ENCODE results near the gene SPANXD. TPM values are rescaled to one million over a fixed set of nuclear protein-coding genes. Genes with fewer than 3 reads are reported as not detected.

Gene SPANXD
- total RNA-seq, 1 experiment from 2014 or later = not detected

DNA sequence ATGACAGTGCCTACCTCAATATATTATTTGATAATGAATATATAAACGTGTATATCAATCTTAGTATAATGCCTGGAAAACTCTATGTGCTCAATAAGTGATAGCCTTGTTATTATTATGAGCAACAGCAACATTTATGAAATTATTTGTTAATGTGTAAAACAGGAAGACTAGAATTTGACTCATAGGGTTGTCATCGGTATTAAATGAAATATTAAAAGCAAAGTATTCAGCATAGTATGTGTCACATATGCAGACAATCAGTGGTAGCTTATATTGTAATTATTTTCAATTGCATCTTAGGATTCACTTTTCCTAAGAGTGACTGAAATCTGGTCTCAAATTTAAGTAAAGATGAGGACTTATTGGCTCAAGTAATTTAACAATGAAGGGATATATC lies 24.6 kb downstream of the SPANXD start:
- H2BK5ac ChIP-seq (ENCODE audit: insufficient read length, low read length) = no peak overlapping the region
- Mint-ChIP-seq H3K9me3 (peaks cover 55 to 63% of the 10 kb centered on the region in 2 experiments), H3K4me3 (no peak overlapping the region), H3K36me3 (ENCODE audit: insufficient read depth in 1 of 3, low read depth in 3 of 3) (peaks cover 0 to 3% (median 0%) of the 10 kb centered on the region in 3 experiments; a peak in 2 of 7 replicates), H3K4me1 (no peaks in the 10 kb centered on the region), H3K27ac (no peak overlapping the region), H3K27me3 (ENCODE audit: low read depth) (no peaks in the 10 kb centered on the region; the same call in 1 of the 2 replicates)
- H4K20me1 ChIP-seq (ENCODE audit: control insufficient read depth, insufficient read depth, insufficient read length) = no peaks in the 10 kb centered on the region
- no peaks in the 10 kb centered on the region for H3K4me1 ChIP-seq (ENCODE audit: insufficient read depth, low read length)
- H3K4ac ChIP-seq (ENCODE audit: low read depth, low read length) = no peak overlapping the region
- no peak for DNase-seq
- H3K79me2 ChIP-seq (ENCODE audit: insufficient read depth, low read length) = no peaks in the 10 kb centered on the region
- H2AFZ ChIP-seq (ENCODE audit: low read length) = no peak overlapping the region
- no peaks in the 10 kb centered on the region for H3K79me1 ChIP-seq (ENCODE audit: insufficient read depth, low read depth, low read length, poor library complexity, severe bottlenecking)
- H3K9me3 ChIP-seq (ENCODE audit: control insufficient read depth, low read depth, low read length) = peaks cover 7% of the 10 kb centered on the region
- no peak overlapping the region for H3K56ac ChIP-seq (ENCODE audit: insufficient read length, low read depth, low read length)
- no peak overlapping the region for H4K5ac ChIP-seq (ENCODE audit: insufficient read length, low read depth, low read length)
- no peak overlapping the region for H2BK120ac ChIP-seq (ENCODE audit: low read depth, low read length, poor library complexity, severe bottlenecking)
- no peaks in the 10 kb centered on the region for H3K27me3 ChIP-seq (ENCODE audit: insufficient read depth, low read length)
- H2BK20ac ChIP-seq (ENCODE audit: low read depth, low read length, poor library complexity, severe bottlenecking) = no peak overlapping the region
- no peak overlapping the region for H3K23ac ChIP-seq (ENCODE audit: insufficient read length, low read depth, low read length)
- H3K14ac ChIP-seq (ENCODE audit: insufficient read depth, low read length) = no peak overlapping the region
- TF ChIP-seq, protein P1, sequence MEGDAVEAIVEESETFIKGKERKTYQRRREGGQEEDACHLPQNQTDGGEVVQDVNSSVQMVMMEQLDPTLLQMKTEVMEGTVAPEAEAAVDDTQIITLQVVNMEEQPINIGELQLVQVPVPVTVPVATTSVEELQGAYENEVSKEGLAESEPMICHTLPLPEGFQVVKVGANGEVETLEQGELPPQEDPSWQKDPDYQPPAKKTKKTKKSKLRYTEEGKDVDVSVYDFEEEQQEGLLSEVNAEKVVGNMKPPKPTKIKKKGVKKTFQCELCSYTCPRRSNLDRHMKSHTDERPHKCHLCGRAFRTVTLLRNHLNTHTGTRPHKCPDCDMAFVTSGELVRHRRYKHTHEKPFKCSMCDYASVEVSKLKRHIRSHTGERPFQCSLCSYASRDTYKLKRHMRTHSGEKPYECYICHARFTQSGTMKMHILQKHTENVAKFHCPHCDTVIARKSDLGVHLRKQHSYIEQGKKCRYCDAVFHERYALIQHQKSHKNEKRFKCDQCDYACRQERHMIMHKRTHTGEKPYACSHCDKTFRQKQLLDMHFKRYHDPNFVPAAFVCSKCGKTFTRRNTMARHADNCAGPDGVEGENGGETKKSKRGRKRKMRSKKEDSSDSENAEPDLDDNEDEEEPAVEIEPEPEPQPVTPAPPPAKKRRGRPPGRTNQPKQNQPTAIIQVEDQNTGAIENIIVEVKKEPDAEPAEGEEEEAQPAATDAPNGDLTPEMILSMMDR (conservative IDR thresholded peaks at IDR 0.05) = no peak
- no peak overlapping the region for H2BK15ac ChIP-seq (ENCODE audit: low read depth, low read length)
- H2AK5ac ChIP-seq (ENCODE audit: insufficient read length, low read length) = no peak overlapping the region
- no peak overlapping the region for H3K4me2 ChIP-seq (ENCODE audit: insufficient read depth, insufficient read length, low read length)
- no peak overlapping the region for H4K8ac ChIP-seq (replicated peaks; ENCODE audit: insufficient read length, low read depth, low read length)
- no CpG with 5 or more reads among the region's 2 CpGs for WGBS (ENCODE audit: extremely low coverage, insufficient read length, low lambda C conversion rate)
- H2BK12ac ChIP-seq (ENCODE audit: insufficient read length, low read depth, low read length) = no peak overlapping the region
- H3K27ac ChIP-seq (ENCODE audit: insufficient read length, low read depth, low read length) = no peak overlapping the region
- no peak overlapping the region for H3K18ac ChIP-seq (ENCODE audit: insufficient read length, low read depth, low read length)
- no peak overlapping the region for H3T11ph ChIP-seq (ENCODE audit: low read length)
- no peaks in the 10 kb centered on the region for H3K23me2 ChIP-seq (ENCODE audit: insufficient read length, low read depth, low read length, poor library complexity, severe bottlenecking)
- no peak overlapping the region for H4K91ac ChIP-seq (ENCODE audit: insufficient read length, low read depth, low read length)
- no peak overlapping the region for H3K9ac ChIP-seq (ENCODE audit: extremely low read depth, insufficient read length, low read length)

Measured in H9 (cell line).